ENCODE measurements around the gene NQO2. TPM values are rescaled to one million over a fixed set of nuclear protein-coding genes. Genes with fewer than 3 reads are reported as not detected.
"Not testable (repeated sequence)": the region's sequence is repeated elsewhere in the genome, so short reads cannot be mapped to it uniquely, and the experiment has no call there.

The NQO2 gene
- total RNA-seq, 1 donor from 2014 or later = 34.8 TPM

DNA sequence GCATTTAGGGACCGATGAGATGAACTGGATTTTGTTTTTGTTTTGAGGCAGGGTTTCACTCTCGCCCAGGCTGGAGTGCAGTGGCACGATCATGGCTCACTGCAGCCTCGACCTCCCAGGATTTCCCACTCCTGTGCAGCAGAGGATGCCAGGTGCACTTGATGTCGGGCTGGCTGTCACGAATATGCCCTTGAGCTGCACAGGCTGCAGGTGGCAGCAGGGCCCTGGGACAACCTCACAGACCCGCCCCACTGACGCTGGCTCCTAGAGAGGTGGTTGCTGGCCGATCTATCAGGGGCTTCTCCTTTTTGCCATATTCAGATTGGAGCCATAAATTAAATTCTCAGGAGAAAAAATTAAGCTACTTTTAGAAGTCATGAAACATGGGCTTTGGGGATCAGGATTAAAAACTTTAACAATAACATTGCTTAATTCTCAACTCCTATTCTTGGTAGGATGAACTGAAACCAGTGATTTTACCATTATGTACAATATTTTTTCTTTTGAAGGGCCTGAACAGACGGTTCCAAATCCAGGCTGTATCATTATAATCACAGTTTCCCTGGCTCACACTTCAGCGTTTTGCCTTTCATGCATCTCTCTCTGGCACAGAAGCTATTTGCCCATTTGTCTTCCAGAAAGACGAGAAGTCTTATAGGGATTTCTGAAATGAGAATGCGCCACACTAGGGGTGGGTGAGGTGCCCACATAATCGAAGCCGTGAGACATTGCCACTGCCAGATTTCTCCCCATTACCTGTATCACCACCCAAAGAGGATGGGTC is 32.4 kb downstream of the NQO2 start:
- H3K36me3 Mint-ChIP-seq (ENCODE audit: low read depth) = peaks cover 3% of the 10 kb centered on the region
- H3K27me3 Mint-ChIP-seq (ENCODE audit: insufficient read depth) = peaks cover 27% of the 10 kb centered on the region
- no peak for DNase-seq (ENCODE audit: low spot score)
- H3K4me3 Mint-ChIP-seq = no peak overlapping the region
- peaks cover 15% of the 10 kb centered on the region for H3K9me3 Mint-ChIP-seq
- H3K27ac Mint-ChIP-seq = no peak overlapping the region
- H3K4me1 Mint-ChIP-seq (ENCODE audit: low read depth) = peaks cover 13% of the 10 kb centered on the region
- intact Hi-C loops (cut with micrococcal nuclease) = no loop called here

DNA sequence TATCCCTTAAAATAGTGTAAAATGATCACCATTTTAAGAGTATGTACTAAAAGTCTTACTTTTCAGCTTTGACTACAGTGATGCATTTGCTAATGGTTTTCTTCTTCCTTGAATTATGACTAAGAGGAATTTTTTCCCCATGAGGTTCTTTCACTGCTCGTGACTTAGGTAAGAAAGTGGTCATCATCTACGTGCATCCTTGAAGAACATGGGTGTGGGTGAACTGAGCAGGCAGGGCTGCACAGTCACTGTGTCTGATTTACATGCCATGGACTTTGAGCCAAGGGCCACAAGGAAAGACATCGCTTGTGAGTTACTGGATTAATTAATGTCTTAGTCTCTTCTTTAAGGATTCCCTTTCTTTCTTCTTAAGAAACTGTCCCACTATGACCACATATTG is 33.3 kb downstream of the NQO2 start:
- peaks cover 9% of the 10 kb centered on the region for H3K4me1 Mint-ChIP-seq (ENCODE audit: low read depth)
- no peak overlapping the region for H3K27ac Mint-ChIP-seq
- intact Hi-C loops (cut with micrococcal nuclease) = no loop called here
- peaks cover 3% of the 10 kb centered on the region for H3K36me3 Mint-ChIP-seq (ENCODE audit: low read depth)
- H3K9me3 Mint-ChIP-seq = peaks cover 15% of the 10 kb centered on the region
- no peak overlapping the region for H3K4me3 Mint-ChIP-seq
- DNase-seq (ENCODE audit: low spot score) = no peak
- peaks cover 31% of the 10 kb centered on the region for H3K27me3 Mint-ChIP-seq (ENCODE audit: insufficient read depth)

DNA sequence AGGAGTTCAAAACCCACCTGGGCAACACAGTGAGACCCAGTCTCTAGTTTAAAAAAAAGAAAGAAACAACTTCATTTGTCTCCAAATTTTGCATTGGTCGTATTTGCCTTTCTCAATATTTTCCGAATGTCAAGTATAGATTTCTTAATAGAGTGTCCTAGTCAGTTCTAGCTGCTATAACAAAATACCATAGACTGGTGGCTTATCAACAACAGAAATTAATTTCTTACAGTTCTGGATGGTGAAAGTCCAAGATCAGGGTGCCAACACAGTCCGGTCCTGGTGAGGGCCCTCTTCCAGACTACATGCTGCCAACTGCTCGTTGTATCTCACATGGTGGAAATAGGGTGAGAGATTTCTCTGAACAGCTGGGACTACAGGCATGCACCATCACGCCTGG is 34.0 kb downstream of the NQO2 start:
- H3K4me1 Mint-ChIP-seq (ENCODE audit: low read depth) = peaks cover 9% of the 10 kb centered on the region
- H3K9me3 Mint-ChIP-seq = peaks cover 15% of the 10 kb centered on the region
- no peak for DNase-seq (ENCODE audit: low spot score)
- no peak overlapping the region for H3K4me3 Mint-ChIP-seq
- H3K27ac Mint-ChIP-seq = no peak overlapping the region
- H3K27me3 Mint-ChIP-seq (ENCODE audit: insufficient read depth) = peaks cover 31% of the 10 kb centered on the region
- H3K36me3 Mint-ChIP-seq (ENCODE audit: low read depth) = peaks cover 3% of the 10 kb centered on the region
- intact Hi-C loops (cut with micrococcal nuclease) = no loop called here

DNA sequence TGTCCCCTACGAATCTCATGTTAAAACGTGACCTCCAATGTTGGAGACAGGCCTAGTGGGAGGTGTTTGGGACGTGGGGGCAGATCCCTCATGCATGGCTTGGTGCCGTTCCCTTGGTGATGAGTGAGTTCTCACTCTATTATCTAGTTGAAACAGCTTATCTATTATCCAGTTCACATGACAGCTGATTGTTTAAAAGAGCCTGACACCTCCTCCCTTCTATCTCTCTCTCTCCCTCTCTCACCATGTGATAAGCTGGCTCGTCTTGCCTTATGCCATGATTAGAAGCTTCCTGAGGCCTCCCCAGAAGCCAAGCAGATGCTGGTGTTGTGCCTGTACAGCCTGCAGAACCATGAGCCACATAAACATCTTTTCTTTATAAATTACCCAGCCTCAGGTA is 35.7 kb downstream of the NQO2 start:
- Mint-ChIP-seq H3K9me3 (peaks cover 15% of the 10 kb centered on the region), H3K27ac (no peak overlapping the region), H3K36me3 (ENCODE audit: low read depth) (peaks cover 3% of the 10 kb centered on the region), H3K4me3 (no peak overlapping the region), H3K4me1 (ENCODE audit: low read depth) (peaks cover 9% of the 10 kb centered on the region), H3K27me3 (ENCODE audit: insufficient read depth) (peaks cover 25% of the 10 kb centered on the region)
- intact Hi-C loops (cut with micrococcal nuclease) = no loop called here
- no peak for DNase-seq (ENCODE audit: low spot score)

DNA sequence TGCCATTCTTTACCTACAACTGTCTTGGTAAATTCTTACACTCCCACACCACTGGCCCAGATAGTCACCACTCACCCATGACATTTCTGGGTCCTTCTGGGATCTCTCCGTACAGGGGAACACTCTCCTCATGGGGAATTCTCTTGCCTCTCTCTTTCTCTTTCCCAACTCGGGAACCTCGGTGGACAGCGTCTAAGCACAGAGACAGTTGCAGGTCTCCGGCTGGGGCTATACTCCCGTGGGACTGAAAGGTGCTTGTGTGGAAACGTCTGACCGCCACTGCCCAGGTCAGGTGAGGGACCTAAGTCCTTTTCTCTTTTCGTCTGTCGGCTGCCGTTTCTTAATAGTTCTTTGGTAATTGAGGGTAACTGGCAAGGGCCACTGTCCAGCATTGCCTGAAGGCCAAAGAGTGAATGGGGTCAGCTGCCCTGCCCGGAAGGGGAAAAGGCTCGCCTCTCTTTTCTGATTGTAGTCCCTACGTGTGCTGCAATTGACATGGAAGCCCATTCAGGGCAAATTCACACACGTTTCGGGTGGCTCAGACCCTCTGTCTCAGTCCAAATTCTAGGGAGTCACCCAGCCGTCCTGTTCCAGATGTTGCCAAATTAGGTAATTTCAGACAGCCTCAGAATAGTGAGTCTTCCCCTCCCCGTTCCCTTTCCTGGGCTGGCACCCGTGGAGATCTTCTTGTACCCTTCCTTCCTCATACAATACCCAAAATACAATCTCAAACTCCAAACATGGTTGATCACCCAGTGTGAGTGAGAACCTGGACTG is 37.4 kb downstream of the NQO2 start:
- peaks cover 15% of the 10 kb centered on the region for H3K9me3 Mint-ChIP-seq
- peaks cover 3% of the 10 kb centered on the region for H3K4me1 Mint-ChIP-seq (ENCODE audit: low read depth)
- peaks cover 3% of the 10 kb centered on the region for H3K36me3 Mint-ChIP-seq (ENCODE audit: low read depth)
- H3K27me3 Mint-ChIP-seq (ENCODE audit: insufficient read depth) = peaks cover 20% of the 10 kb centered on the region
- no peak for DNase-seq (ENCODE audit: low spot score)
- H3K4me3 Mint-ChIP-seq = no peak overlapping the region
- no peak overlapping the region for H3K27ac Mint-ChIP-seq
- intact Hi-C loops (cut with micrococcal nuclease) = no loop called here

DNA sequence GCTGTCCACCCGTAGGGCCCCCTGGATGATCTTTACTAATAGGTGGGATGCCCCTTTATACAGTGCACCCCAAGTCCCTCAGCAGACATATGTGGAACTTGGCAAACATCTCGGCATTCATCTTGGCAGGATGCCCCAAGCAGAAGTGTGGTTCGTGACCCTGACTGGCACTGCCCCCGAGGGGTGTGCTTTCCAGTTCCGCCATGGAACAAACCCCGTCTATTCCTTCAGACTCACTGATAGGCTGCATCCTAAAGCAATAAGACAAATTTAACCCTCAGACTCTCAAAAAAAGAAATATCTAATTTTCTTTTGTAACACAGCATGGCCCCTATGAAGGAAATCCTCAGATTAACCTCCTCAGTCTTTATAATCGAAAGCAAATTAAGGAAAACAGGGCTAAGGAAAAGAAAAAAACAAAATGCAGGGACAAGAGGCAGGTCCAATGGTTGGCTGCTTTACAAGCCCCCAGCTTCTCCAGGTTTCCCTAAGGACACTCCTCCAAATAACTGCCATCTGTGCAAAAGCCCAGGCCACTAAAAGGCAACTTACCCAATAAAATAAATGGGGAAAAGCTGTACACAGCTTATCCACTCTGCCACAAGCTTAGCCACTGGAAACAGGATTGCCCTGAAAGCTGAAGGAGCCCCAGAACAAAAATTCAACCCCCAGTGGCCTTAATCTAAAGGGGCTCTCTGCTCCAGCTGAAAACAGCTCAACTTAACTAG is 38.1 kb downstream of the NQO2 start:
- intact Hi-C loops (cut with micrococcal nuclease) = no loop called here
- Mint-ChIP-seq H3K9me3 (peaks cover 15% of the 10 kb centered on the region), H3K4me1 (ENCODE audit: low read depth) (no peaks in the 10 kb centered on the region), H3K27me3 (ENCODE audit: insufficient read depth) (peaks cover 17% of the 10 kb centered on the region), H3K36me3 (ENCODE audit: low read depth) (peaks cover 3% of the 10 kb centered on the region), H3K4me3 (no peak overlapping the region), H3K27ac (no peak overlapping the region)
- no peak for DNase-seq (ENCODE audit: low spot score)

DNA sequence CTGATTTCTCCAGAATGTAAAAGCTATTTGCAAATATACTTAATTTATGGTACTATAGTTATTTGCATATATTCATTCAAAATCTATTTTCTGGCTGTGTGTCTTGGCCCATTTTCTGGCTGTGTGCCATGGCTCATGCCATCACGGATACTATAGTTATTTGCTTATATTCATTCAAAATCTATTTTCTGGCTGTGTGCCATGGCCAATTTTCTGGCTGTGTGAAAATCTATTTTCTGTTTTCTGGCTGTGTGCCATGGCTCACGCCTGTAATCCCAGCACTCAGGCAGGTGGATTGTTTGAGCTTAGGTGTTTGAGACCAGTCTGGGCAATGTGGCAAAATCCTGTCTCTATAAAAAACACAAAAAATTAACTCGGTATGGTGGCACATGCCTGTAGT is 39.7 kb downstream of the NQO2 start:
- no peak overlapping the region for H3K27ac Mint-ChIP-seq
- H3K4me1 Mint-ChIP-seq (ENCODE audit: low read depth) = no peaks in the 10 kb centered on the region
- DNase-seq (ENCODE audit: low spot score) = no peak
- H3K9me3 Mint-ChIP-seq = peaks cover 11% of the 10 kb centered on the region
- H3K27me3 Mint-ChIP-seq (ENCODE audit: insufficient read depth) = peaks cover 19% of the 10 kb centered on the region
- intact Hi-C loops (cut with micrococcal nuclease) = no loop called here
- H3K36me3 Mint-ChIP-seq (ENCODE audit: low read depth) = peaks cover 3% of the 10 kb centered on the region
- H3K4me3 Mint-ChIP-seq = no peak overlapping the region

DNA sequence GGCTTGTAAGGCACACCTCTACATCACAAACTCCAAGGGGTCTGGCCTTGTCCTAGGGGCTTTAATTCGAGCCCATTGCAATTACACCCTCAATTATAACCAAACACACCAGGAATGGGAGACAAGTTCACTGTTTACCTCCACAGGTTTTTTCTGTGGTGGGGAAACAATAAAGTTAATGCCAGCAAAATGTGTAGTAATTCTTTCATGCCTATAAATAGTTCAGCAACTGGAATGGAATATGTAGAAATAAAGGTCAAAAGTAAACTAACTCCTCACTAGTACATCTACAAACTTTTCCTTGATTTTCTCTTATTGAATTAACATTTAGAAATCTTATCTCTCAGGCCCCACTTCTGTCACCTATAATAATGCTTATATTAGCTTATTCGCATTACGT is 41.5 kb downstream of the NQO2 start:
- intact Hi-C loops (cut with micrococcal nuclease) = no loop called here
- Mint-ChIP-seq H3K27me3 (ENCODE audit: insufficient read depth) (peaks cover 27% of the 10 kb centered on the region), H3K4me1 (ENCODE audit: low read depth) (no peaks in the 10 kb centered on the region), H3K36me3 (ENCODE audit: low read depth) (no peaks in the 10 kb centered on the region), H3K9me3 (peaks cover 1% of the 10 kb centered on the region), H3K4me3 (no peak overlapping the region), H3K27ac (no peak overlapping the region)
- DNase-seq (ENCODE audit: low spot score) = no peak

DNA sequence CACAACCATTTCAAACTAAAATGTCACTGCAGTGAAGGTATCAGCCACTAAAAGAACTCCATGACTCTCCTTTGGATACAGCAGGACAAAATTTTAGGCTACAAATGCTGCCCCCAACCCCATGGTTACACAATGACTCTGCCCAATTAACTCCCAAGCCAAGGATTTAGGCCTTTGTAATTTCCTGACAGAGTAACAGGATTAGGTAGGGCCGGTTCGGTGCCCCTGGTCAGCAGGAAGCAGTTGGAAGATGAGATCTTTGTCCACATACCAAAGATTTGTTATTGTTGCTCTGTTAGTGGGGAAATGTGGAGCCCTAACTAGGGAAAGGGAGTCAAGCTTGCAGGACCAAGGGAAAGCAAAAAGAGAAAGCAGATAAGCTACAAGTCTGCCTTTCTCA is 41.9 kb downstream of the NQO2 start:
- Mint-ChIP-seq H3K36me3 (ENCODE audit: low read depth) (no peaks in the 10 kb centered on the region), H3K27ac (no peak overlapping the region), H3K4me3 (no peak overlapping the region), H3K4me1 (ENCODE audit: low read depth) (no peaks in the 10 kb centered on the region), H3K27me3 (ENCODE audit: insufficient read depth) (peaks cover 23% of the 10 kb centered on the region), H3K9me3 (no peaks in the 10 kb centered on the region)
- no peak for DNase-seq (ENCODE audit: low spot score)
- intact Hi-C loops (cut with micrococcal nuclease) = no loop called here

DNA sequence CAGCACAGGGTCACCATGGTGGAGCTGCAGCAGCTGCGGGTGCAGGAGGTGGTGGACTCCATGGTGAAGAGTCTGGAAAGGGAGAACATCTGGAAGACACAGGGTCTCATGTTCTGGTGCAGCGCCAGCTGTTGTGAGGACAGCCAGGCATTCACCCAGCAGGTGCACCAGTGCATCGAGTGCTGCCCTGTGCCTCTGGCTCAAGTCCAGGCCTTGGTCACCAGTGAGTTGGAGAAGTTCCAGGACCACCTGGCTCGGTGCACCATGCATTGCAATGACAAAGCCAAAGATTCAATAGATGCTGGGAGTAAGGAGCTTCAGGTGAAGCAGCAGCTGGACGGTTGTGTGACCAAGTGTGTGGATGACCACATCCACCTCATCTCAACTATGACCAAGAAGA is 45.7 kb downstream of the NQO2 start:
- no peak overlapping the region for H3K27ac Mint-ChIP-seq
- DNase-seq (ENCODE audit: low spot score) = no peak
- H3K4me1 Mint-ChIP-seq (ENCODE audit: low read depth) = no peaks in the 10 kb centered on the region
- no peaks in the 10 kb centered on the region for H3K9me3 Mint-ChIP-seq
- no peaks in the 10 kb centered on the region for H3K36me3 Mint-ChIP-seq (ENCODE audit: low read depth)
- intact Hi-C loops (cut with micrococcal nuclease) = no loop called here
- H3K4me3 Mint-ChIP-seq = no peak overlapping the region
- H3K27me3 Mint-ChIP-seq (ENCODE audit: insufficient read depth) = peaks cover 44% of the 10 kb centered on the region

DNA sequence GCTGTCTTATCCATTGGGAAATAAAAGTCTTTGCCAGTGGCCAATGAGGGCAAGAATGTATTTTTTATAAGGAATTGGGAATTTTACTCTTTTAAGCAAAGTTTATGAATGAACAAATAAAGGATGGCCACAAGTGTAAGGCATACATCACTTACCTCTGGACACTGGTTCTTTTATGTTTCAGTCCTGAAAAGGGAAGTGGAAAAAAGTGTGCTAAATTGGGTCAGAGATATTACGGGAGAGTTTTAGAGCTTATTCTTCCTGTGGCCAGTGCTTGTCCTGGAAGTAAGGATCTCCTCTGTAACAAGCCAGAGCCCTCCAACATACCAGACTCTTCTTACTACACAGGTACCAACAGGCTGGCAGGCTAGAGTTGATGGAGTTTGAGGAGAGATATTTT is 46.1 kb downstream of the NQO2 start:
- Mint-ChIP-seq H3K9me3 (no peaks in the 10 kb centered on the region), H3K36me3 (ENCODE audit: low read depth) (no peaks in the 10 kb centered on the region), H3K27ac (no peak overlapping the region), H3K4me1 (ENCODE audit: low read depth) (no peaks in the 10 kb centered on the region), H3K4me3 (no peak overlapping the region), H3K27me3 (ENCODE audit: insufficient read depth) (peaks cover 44% of the 10 kb centered on the region)
- intact Hi-C loops (cut with micrococcal nuclease) = no loop called here
- DNase-seq (ENCODE audit: low spot score) = no peak

DNA sequence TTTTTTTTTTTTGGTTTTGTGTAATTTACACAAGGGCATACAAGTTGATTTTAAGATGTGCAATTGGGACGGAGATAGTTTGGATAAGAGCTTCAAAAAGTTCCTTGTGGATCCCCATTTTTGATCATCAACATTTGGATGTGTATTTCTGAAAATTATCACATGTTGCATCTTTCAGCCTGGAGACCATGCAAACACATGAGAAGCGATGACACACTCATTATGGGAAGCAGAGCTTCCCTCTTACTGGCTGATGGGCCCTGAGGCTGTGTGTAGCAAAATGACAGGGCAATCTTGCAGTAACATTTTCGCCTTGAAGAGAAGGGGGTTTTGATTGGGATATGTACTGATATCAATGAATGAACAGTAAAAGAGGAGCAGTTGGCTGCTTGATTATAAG is 46.6 kb downstream of the NQO2 start:
- H3K4me1 Mint-ChIP-seq (ENCODE audit: low read depth) = no peaks in the 10 kb centered on the region
- DNase-seq (ENCODE audit: low spot score) = no peak
- H3K27ac Mint-ChIP-seq = no peak overlapping the region
- intact Hi-C loops (cut with micrococcal nuclease) = no loop called here
- peaks cover 42% of the 10 kb centered on the region for H3K27me3 Mint-ChIP-seq (ENCODE audit: insufficient read depth)
- H3K9me3 Mint-ChIP-seq = no peaks in the 10 kb centered on the region
- no peaks in the 10 kb centered on the region for H3K36me3 Mint-ChIP-seq (ENCODE audit: low read depth)
- no peak overlapping the region for H3K4me3 Mint-ChIP-seq

DNA sequence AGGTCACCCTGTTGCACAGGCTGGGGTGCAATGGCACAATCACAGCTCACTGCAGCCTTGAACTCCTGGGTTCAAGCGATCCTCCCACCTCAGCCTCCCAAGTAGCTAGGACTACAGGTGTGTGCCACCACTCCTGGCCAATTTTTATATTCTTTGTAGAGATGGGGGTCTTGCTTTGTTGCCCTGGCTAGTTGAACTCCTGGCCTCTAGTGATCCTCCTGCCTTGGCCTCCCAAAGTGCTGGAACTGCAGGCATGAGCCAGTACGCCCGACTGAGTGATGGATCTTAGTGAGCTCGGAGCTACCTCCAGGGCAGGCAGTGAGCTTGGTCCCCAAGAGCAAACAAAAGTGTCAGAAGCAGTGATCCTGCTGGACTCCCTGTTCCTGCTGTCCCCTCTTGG is 48.3 kb downstream of the NQO2 start:
- H3K36me3 Mint-ChIP-seq (ENCODE audit: low read depth); H3K9me3 Mint-ChIP-seq; intact Hi-C loops (cut with micrococcal nuclease); H3K4me1 Mint-ChIP-seq (ENCODE audit: low read depth); H3K4me3 Mint-ChIP-seq; H3K27ac Mint-ChIP-seq; DNase-seq (ENCODE audit: low spot score): not testable (repeated sequence)
- H3K27me3 Mint-ChIP-seq (ENCODE audit: insufficient read depth) = peaks cover 37% of the 10 kb centered on the region

Data from activated T-helper 1 cell treated with anti-CD3 and anti-CD28 coated beads, Interleukin-12 subunit alpha, Interleukin-12 subunit beta, Interleukin-2, Interleukin-4 antibody, amounts not matched to agents 30 ng/mL and 10 ng/mL and 1 ng/mL, durations not matched to agents 14 hours and 24 hours and 36 hours (primary cell).